Fibroblast of lung (primary cell): Measurements from ENCODE around the gene FCHSD1. TPM values are rescaled to one million over a fixed set of nuclear protein-coding genes. Genes with fewer than 3 reads are reported as not detected.

Experiments
- DNase-seq, 2 donors: peaks; one replicate each; pipeline versions ENCODE4 v3.0.0 to v3.0.0-alpha.2; 2010; ENCODE audit warnings: low read depth in 2 of 2
- H2AFZ ChIP-seq: 2 replicates; pipeline ENCODE4 v1.5.1; 2012; ENCODE audit warnings: low read length, control low read depth, inconsistent platforms
- H3K27ac ChIP-seq: 2 replicates; pipeline ENCODE4 v1.5.1; 2011; ENCODE audit warnings: low read length, control low read depth; ENCODE audit not compliant: insufficient read depth
- H3K27me3 ChIP-seq: 2 replicates; pipeline ENCODE4 v1.5.1; 2011; ENCODE audit warnings: mild to moderate bottlenecking, low read length; ENCODE audit not compliant: control insufficient read depth, insufficient read depth
- H3K36me3 ChIP-seq: 2 replicates; pipeline ENCODE4 v1.5.1; 2011; ENCODE audit warnings: low read length; ENCODE audit not compliant: control insufficient read depth, insufficient read depth
- H3K4me1 ChIP-seq: 2 replicates; pipeline ENCODE4 v1.5.1; 2011; ENCODE audit warnings: low read length; ENCODE audit not compliant: control insufficient read depth, insufficient read depth; ENCODE audit errors: extremely low read depth
- H3K4me2 ChIP-seq: 2 replicates; pipeline ENCODE4 v1.5.1; 2011; ENCODE audit warnings: low read length, control low read depth; ENCODE audit not compliant: insufficient read depth; ENCODE audit errors: extremely low read depth
- H3K4me3 ChIP-seq, 4 experiments: fragments of 200-600 bp in 1 of 4; sonication (generic) in 1 of 4; replicated peaks in 1 of 4; 2 replicates each; pipeline ENCODE4 v1.5.1; 2011 to 2016; ENCODE audit warnings: low read length in 4 of 4, low read depth in 3 of 4, mild to moderate bottlenecking in 3 of 4, control low read depth in 2 of 4, inconsistent platforms in 1 of 4, mixed read lengths in 1 of 4; ENCODE audit not compliant: insufficient read depth in 1 of 4; ENCODE audit errors: control extremely low read depth in 1 of 4
- H3K79me2 ChIP-seq: 2 replicates; pipeline ENCODE4 v1.5.1; 2012; ENCODE audit warnings: mild to moderate bottlenecking, low read length, inconsistent platforms; ENCODE audit not compliant: control insufficient read depth, insufficient read depth
- H3K9ac ChIP-seq: 2 replicates; pipeline ENCODE4 v1.5.1; 2011; ENCODE audit warnings: mild to moderate bottlenecking, low read length, control low read depth; ENCODE audit not compliant: insufficient read depth
- H3K9me3 ChIP-seq: 2 replicates; pipeline ENCODE4 v1.5.1; 2012; ENCODE audit warnings: low read depth, low read length; ENCODE audit not compliant: control insufficient read depth, insufficient read depth
- H4K20me1 ChIP-seq: 2 replicates; pipeline ENCODE4 v1.5.1; 2011; ENCODE audit warnings: low read length; ENCODE audit not compliant: control insufficient read depth, insufficient read depth; ENCODE audit errors: extremely low read depth
- CTCF ChIP-seq, 2 donors: IDR thresholded peaks in 1 of 2; conservative IDR thresholded peaks in 1 of 2; 1 replicate in 1 of 2; 2 replicates in 1 of 2; pipeline ENCODE4 v1.5.1; 2011 to 2012; ENCODE audit warnings: low read length in 2 of 2, control low read depth in 1 of 2, inconsistent platforms in 1 of 2, low read depth in 1 of 2, mild to moderate bottlenecking in 1 of 2
- EZH2 ChIP-seq: IDR thresholded peaks from 2 replicates; pipeline ENCODE4 v1.5.1; 2012; ENCODE audit warnings: low read length, control low read depth, mild to moderate bottlenecking; ENCODE audit errors: missing control alignments
- polyA plus RNA-seq, 2 donors: library from polyadenylated mRNA; depleted of rRNA in 1 of 2; stranded (reverse) in 1 of 2; unstranded in 1 of 2; fragments of >200 nt; gene quantifications; 2 replicates each; pipeline ENCODE4 v1.2.1, GENCODE V29; 2011 to 2012; ENCODE audit warnings: missing spikeins in 1 of 2
- total RNA-seq: library from RNA; depleted of rRNA; stranded (reverse); fragments of >200 nt; gene quantifications from 2 replicates; pipeline ENCODE4 v1.2.1, GENCODE V29; 2014

The FCHSD1 gene
- total and polyA plus RNA-seq, 2 donors (not counting 1 experiment from before 2014, with no cell fraction given) = 19.1 to 25.6 TPM

GRCh38 chr5:141674747-141675146, 23.5 kb upstream of the FCHSD1 start:
- no peaks in the 10 kb centered on the region for H4K20me1 ChIP-seq
- no peak overlapping the region for H3K4me3 ChIP-seq
- no peaks in the 10 kb centered on the region for H3K4me1 ChIP-seq
- no peaks in the 10 kb centered on the region for H3K27me3 ChIP-seq
- DNase-seq = no peak
- no peak overlapping the region for H3K27ac ChIP-seq
- no peak overlapping the region for H3K4me2 ChIP-seq
- H3K9me3 ChIP-seq = no peaks in the 10 kb centered on the region
- no peaks in the 10 kb centered on the region for H3K79me2 ChIP-seq
- TF ChIP-seq CTCF (conservative IDR thresholded peaks at IDR 0.05 in 1 of 2, IDR thresholded peaks at IDR 0.05 in 1 of 2; ENCODE audit: low read depth in 1 of 2, low read length in 2 of 2) = no peak
- no peak for TF ChIP-seq EZH2
- no peak overlapping the region for H2AFZ ChIP-seq
- no peak overlapping the region for H3K9ac ChIP-seq
- H3K36me3 ChIP-seq = peaks cover 2% of the 10 kb centered on the region

GRCh38 chr5:141672841-141673813, 21.9 kb upstream of the FCHSD1 start:
- no peak overlapping the region for H3K27ac ChIP-seq
- no peaks in the 10 kb centered on the region for H3K79me2 ChIP-seq
- H3K4me1 ChIP-seq = no peaks in the 10 kb centered on the region
- DNase-seq = no peak
- H3K9ac ChIP-seq = no peak overlapping the region
- H3K36me3 ChIP-seq = no peaks in the 10 kb centered on the region
- H3K4me2 ChIP-seq = no peak overlapping the region
- H3K9me3 ChIP-seq = no peaks in the 10 kb centered on the region
- H2AFZ ChIP-seq = no peak overlapping the region
- no peaks in the 10 kb centered on the region for H3K27me3 ChIP-seq
- TF ChIP-seq EZH2 (no peak), CTCF (conservative IDR thresholded peaks at IDR 0.05 in 1 of 2, IDR thresholded peaks at IDR 0.05 in 1 of 2; ENCODE audit: low read depth in 1 of 2, low read length in 2 of 2) (no peak)
- H4K20me1 ChIP-seq = no peaks in the 10 kb centered on the region
- no peak overlapping the region for H3K4me3 ChIP-seq

GRCh38 chr5:141672071-141672840, 21.0 kb upstream of the FCHSD1 start:
- no peaks in the 10 kb centered on the region for H3K4me1 ChIP-seq
- H4K20me1 ChIP-seq = no peaks in the 10 kb centered on the region
- H3K27me3 ChIP-seq = no peaks in the 10 kb centered on the region
- H3K9ac ChIP-seq = no peak overlapping the region
- TF ChIP-seq EZH2 (no peak), CTCF (conservative IDR thresholded peaks at IDR 0.05 in 1 of 2, IDR thresholded peaks at IDR 0.05 in 1 of 2; ENCODE audit: low read depth in 1 of 2, low read length in 2 of 2) (no peak)
- H3K36me3 ChIP-seq = no peaks in the 10 kb centered on the region
- H3K9me3 ChIP-seq = no peaks in the 10 kb centered on the region
- no peak overlapping the region for H3K4me3 ChIP-seq
- H2AFZ ChIP-seq = no peak overlapping the region
- no peak overlapping the region for H3K27ac ChIP-seq
- no peak overlapping the region for H3K4me2 ChIP-seq
- no peak for DNase-seq
- no peaks in the 10 kb centered on the region for H3K79me2 ChIP-seq
